HG03520 (cell line): Measurements from ENCODE around the gene RHOC.
A peak's percentile ranks its signal among the peaks of the same experiment; 100 is the strongest.
"Not testable (repeated sequence)": the region's sequence is repeated elsewhere in the genome, so short reads cannot be mapped to it uniquely, and the experiment has no call there.

Experiments
- ATAC-seq: cut with Tn5 transposase; IDR thresholded peaks from one replicate; pipeline ENCODE4 v1.9.1; 2021; ENCODE audit warnings: mild to moderate bottlenecking, moderate library complexity; ENCODE audit not compliant: unreplicated experiment

Gene RHOC

DNA sequence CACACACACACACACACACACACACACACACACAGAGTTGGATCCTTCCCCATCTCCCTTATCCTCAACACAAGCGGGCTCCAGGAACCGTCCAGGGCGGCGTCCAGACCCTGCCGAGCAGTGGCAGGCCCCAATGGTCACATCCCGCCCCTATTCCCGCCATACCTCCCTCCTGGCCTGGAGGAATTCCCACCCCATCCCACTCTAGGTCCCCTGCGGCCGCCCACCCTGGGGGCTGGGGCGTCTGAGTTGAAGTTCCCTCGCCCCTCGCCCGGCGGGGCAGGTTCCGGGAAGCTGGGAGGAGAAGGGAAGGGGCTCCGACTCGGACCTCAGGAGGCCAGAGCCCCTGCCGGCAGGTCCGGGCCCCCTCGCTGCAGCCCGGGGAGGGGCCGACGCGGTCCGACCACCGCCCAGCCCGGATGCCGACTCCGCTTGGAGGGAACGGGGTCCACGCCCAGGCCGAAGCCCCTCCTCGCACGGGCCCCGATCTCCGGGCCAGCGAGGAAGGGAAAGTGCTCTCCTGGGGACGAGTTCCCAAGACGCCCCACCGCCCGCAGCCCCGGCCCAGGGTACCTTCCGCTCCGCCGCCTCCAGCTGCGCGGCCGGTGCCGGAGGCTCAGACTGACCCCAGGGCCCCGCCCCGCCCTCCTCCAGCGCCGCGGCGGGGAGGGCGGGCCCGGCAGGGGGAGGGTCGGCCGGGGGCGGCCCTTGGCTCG, at the start of gene RHOC:
Gene RHOC, minus strand, starts transcription at position 623 of the 716 bp plus-strand sequence. CDS start 3,328 bp downstream, outside the sequence.
- ATAC-seq, result peak; percentile 53

DNA sequence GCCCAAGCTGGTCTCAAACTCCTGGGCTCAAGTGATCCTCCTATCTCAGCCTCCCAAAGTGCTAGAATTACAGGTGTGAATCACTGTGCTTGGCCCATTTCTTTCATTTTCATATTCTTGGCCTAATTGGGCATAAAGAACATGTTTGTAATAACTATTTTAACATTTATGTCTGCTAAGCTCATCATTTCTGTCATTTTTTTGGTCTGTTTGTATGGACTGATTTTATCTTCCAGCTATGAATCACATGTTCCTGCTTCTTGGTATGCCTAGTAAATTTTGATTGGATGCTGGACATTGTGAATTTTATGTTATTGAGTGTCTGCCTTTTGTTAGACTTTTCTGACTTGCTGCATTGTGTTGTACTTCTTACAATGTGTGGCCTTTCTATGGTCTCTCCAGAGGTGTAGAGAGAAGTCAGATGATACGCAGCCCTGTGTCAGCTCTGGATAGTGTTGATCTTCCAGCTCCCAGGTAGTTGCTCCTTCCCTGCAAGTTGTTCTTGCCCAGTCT, 47.2 kb upstream of the RHOC start:
- no peak for ATAC-seq

DNA sequence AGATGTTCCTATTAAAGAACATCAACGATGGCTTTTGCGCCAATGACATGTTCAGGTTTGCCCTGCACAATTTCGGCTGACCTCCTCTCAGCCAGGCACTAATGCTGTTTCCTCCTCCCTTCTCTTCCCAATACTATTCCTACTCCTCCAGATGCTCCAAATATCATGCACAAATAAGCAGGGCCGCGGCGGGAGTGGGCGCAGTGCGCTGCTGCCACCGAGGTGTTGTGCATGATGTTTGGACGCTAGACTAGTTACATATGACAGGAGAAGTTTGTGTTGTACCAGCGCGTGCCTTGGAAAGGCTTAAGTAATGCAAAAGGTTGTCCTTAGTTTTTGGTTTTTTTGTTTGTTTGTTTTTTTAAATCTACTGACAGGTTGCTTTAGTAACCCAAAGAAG, 41.5 kb upstream of the RHOC start:
- no peak for ATAC-seq

DNA sequence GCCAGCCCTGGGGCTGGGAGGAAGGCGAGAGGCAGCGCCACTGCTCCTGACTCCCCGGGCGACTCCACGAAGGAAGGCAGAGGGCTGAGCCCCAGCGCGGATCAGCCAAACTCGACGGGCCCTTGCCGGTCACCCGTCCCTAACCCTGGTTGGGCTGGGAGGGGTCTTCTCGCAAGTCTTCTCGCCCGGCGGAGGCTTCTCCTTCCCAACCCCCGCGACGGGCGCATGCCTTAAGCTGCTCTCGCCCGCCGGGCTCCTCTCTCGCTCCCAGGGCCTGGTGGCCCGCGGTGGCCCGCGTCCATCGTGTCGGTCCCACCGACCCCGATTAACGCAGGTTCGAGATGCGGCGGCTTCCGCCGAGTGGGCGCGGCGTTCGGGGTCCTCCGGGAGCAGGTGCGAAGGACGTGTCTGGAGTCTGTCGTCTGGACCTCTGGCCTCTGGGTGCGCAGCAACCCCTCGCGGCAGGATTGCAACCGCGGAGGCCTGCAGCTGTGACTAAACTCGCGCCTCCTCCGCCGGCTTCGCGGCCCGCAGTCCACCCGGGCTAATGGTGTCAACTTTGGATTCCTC, 37.2 kb upstream of the RHOC start:
- ATAC-seq, result no peak

DNA sequence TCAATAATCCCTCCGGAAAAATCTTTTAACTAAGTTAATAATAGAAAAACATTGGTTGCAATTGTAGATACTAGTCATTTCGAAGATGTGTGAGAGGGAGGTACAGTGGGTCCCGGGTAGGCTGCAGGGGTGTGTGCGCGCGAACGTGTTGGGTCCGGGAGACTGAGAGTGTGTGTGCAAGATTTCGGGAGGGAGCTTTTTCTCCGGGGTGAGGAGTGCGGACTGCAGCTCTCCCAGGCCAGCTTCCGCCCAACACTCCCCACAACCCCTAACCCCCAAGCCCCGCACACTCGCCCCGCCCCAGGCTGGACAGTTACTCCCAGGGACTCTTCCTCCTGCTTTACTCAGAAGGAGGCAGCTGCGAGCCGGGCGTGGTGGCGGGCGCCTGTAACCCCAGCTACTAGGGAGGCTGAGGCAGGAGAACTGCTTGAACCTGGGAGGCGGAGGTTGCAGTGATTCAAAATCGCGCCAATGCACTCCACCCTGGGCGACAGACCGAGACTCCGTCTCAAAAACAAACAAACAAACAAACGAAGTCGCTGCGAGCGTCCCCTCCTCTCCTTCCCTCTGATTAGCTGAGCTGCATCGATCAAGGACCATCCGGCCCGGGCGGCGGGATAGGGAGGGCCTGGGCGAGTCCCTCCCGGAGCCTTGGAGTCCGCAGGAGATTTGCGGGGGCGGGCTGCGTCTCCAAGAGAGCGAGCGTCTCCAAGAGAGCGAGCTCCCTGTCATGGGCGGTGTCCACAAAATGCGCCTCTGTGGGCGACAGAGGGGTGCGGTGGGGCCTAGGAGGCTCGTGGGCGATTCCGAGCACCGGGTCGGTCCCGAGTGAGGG, 36.5 kb upstream of the RHOC start:
- ATAC-seq, result no peak

DNA sequence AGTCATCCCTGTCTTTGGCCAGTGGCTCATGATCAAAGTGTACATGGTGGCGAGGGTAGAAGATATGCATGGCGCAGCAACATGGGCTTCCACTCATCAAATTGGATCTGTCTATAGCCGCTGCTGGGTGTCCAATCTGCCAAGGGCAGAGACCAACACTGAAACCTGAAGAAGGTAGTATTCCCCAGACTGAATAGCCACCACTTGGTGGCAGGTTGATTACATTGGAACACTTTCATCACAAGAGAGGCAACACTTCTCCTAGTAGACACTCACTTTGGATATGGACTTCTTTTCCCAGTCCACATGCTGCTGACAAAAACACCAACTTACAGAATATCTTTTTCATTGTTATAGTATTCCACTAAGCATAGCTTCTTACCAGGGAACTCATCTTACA, 30.6 kb upstream of the RHOC start:
- ATAC-seq, result no peak

DNA sequence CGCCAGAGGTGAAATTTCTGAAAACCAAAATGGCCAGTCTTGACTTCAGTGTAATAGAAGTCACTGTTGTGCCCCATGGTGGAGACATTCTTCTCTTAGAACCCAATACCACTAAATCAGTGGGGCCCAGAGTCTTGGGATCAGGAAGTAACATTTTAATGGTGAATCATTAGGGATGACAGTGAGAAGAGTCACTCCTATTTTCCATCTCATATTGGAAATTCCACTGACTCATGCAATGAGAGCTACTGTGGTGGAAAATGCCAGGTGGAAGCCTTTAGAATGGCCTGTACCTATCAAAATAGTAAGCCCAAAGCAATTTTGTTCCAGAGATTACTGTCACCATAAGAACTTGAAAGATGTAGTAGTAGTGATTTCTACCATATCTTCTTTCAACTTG, 28.8 kb upstream of the RHOC start:
- no peak for ATAC-seq

DNA sequence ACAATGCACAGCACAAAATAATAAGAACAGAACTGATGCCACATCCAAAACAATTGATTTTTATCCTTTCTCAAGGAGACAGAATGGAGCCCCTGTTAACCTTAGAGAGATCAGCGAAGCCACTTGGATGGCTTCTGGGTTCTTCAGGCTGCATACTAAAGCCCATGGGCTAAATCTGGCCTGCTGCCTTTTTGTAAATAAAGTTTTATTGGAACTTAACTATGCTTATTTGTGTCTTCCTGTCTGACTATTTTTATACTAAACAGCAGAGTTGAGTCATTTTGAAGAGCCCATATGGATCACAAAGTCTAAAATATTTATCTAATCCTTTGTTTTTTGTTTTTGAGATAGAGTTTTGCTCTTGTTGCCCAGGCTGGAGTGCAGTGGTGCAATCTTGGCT, 24.5 kb upstream of the RHOC start:
- no peak for ATAC-seq

DNA sequence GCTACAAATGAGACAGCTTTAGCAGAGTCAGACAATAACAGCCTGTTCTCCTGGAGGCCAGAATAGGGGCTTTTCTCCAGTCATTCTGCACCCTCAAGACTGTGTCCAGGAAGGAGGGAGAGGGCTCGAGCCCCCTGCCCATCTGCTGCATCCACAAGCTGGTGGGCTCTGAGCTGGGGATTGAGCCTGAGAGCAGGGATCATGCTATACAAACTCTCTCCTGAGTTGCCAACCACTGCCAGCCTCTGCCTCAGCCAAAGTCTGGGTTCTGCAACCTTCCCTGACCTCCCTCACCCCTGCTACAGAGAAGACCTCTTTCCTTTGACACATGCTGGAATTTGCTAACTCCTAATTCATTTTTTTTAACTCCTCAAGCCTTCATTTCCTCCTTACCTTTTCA, 23.0 kb upstream of the RHOC start:
- ATAC-seq, result no peak

DNA sequence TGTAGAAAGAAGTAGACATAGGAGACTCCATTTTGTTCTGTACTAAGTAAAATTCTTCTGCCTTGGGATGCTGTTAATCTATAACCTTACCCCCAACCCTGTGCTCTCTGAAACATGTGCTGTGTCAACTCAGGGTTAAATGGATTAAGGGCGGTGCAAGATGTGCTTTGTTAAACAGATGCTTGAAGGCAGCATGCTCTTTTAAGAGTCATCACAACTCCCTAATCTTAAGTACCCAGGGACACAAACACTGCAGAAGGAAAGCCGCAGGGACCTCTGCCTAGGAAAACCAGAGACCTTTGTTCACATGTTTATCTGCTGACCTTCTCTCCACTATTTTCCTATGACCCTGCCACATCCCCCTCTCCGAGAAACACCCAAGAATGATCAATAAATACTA, 22.1 kb upstream of the RHOC start:
- not testable (repeated sequence) for ATAC-seq

DNA sequence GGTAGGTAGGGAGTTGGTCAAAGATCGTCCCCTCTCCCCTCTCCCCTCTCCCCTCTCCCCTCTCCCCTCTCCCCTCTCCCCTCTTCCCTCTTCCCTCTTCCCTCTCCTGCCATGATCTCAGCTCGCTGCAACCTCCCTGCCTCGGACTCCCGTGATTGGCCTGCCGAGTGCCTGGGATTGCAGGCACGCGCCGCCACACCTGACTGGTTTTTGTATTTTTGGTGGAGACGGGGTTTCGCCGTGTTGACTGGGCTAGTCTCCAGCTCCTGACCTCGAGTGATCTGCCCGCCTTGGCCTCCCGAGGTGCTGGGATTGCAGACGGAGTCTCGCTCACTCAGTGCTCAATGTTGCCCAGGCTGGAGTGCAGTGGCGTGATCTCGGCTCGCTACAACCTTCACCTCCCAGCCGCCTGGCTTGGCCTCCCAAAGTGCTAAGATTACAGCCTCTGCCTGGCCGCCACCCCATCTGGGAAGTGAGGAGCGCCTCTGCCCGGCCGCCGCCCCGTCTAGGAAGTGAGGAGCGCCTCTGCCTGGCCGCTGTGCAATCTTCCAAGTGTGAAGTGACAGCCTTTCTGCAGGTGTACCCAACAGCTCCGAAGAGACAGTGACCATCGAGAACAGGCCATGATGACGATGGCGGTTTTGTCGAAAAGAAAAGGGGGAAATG, 21.5 kb upstream of the RHOC start:
- ATAC-seq, result not testable (repeated sequence)

DNA sequence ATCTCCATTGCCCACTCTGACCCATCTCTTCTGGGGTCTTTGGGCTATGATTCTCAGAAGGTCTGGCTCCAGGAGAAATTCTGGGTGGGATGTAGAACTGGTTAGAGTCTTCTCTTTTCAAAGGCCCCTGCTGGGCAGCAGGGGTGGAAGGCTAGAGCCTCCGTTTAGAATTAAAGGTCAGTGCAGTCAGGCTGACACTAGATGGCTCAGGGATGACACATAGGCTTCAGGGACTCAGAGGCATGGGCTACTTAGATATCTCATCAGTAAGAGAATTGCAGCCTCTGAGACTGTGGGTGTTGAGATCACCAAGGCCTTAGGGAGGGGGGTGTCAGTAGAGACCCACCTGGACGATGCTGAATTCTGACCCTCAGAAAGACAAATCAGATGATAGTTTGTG, 20.8 kb upstream of the RHOC start:
- no peak for ATAC-seq

DNA sequence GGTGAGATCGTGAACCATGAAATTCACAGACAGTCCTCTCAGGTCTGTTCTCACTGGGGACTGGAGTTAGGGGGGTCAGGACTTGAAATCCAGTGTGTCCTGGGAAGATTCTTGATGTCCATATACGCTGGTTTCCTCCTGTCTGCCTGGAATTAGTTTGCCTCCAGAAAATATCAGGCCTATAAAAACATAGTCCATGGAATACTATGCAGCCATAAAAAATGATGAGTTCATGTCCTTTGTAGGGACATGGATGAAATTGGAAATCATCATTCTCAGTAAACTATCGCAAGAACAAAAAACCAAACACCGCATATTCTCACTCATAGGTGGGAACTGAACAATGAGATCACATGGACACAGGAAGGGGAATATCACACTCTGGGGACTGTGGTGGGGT, 17.3 kb upstream of the RHOC start:
- ATAC-seq, result not testable (repeated sequence)

DNA sequence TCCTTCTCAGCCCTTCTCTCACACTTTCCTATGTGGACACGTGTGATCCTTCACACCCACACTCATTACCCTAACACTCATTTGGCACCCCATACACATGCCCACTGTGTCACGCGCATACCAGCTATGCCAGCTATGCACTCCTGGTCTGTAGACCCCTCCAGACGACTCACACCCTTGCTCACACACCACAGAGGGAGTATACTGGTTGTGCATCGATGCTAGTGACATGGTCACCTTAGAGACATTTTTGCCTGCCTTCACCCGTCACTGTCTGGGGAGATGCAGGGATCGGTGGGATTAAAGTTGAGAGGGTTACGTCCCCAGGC, 16.5 kb upstream of the RHOC start:
- ATAC-seq, result no peak

DNA sequence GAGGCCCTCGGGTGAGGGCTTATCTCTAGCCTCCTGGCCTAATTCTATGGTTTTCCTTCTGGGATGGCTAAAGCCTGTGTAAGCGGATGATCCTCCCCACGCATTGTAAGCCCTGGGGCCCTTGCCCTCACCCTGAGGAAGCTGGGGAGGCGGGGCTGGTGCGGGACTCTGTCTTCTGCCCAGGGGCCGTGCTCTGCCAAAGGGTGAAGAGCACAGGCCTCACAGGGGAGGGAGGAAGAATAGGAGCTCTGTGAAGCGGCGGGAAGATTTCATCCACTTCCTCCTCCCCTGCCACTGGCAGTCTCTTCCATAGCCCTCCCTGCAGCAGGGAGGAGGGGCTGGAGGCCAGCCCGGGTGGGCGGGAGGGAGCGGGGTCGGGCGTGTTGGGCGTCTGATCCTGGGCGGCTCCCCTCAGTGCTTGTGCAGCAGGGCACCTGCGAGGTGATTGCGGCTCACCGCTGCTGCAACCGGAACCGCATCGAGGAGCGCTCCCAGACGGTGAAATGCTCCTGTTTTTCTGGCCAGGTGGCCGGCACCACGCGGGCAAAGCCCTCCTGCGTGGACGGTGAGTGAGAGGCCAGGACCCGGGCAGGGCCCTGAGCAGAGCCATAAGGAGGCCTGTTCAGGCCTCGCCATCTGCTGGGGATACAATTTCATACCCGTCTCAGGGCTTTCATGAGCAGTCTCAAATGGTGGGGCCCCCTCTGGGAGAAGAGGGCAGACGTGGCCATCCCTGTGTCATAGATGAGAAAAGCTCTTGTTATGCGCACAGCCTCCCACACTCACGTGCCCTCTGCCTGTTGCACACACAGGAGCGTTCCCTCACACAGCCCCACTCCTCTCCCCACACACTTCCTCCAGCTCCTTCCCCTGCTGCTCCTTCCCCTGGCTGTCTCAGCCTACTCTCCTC, 15.9 kb upstream of the RHOC start:
- ATAC-seq, result no peak

DNA sequence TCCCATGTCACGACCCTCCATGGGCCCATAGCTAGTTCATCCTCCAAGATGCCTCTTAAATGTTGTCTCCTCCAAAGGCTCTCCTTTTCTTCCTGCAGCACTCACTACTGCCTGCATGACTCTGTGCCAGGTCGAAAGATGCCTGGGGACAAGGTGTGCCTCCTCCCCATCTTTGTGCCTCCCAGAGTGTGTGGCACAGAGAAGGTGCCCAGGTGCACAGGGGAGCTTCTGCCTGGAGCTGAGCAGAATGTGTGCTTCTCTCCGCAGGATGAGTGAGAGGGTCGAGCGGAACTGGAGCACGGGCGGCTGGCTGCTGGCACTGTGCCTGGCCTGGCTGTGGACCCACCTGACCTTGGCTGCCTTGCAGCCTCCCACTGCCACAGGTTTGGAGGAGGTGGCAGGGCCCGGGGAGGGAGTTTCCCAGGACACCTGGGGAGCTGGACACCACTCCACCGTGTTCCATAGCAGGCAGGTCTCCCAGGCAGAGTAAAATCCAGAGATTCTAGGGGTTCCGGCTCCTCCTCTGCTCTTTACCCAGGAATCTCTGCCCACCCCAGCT, 15.1 kb upstream of the RHOC start:
- ATAC-seq, result no peak

DNA sequence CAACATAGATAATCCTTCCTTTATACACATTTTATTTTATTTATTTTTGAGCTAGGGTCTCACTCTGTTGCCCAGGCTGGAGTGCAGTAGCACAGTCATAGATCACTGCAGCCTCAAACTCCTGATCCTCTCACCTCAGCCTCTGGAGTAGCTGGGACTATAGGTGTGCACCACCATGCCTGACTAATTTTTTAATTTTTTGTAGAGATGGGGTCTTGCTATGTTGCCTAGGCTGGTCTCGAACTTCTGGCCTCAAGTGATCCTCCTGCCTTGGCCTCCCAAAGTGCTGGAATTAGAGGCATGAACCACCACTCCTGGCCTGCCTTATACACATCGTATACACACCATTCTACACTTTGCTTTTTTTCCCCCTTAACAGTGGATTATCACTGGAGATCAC, 14.4 kb upstream of the RHOC start:
- not testable (repeated sequence) for ATAC-seq

DNA sequence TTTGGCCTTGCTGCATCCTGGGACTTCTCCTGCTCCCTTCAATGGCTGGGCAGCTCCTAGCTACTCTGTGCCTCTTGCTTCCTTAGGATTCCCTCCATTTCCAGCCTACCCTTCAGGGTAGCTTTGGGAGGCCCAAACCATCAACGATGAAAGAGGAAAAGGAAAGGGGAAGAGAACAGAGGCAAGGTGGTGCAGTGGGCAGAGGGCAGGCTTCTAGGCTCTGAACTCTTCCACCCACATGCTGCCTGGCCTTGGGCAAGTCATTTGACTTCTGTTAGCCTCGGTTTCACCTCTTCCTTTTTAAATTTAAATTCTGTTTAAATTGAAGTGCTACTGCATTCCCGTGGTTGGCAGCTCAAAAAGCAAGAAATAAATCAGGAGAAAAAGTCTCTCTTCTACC, 13.9 kb upstream of the RHOC start:
- no peak for ATAC-seq

DNA sequence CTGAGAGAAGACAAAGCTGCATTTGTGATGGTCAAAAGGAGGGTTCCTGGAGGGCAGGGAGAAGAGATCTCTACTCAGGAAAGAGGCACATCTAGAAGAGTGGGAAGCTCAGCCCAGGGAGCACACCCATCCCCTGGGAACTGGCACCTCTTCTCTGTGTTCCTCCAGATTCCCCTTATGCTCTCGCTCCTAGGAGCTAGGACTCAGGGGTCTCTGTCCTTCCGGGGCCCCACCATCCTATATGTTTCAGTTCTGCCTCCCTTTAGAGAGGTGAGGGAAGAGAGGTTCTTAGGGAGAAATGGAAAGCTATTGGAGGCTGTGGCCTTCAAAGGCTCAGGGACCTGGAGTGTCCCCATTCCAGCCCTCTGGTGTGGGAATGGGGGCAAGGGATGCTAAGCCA, 12.8 kb upstream of the RHOC start:
- ATAC-seq, result no peak
